ENCODE data around the gene FERMT2.

DNA sequence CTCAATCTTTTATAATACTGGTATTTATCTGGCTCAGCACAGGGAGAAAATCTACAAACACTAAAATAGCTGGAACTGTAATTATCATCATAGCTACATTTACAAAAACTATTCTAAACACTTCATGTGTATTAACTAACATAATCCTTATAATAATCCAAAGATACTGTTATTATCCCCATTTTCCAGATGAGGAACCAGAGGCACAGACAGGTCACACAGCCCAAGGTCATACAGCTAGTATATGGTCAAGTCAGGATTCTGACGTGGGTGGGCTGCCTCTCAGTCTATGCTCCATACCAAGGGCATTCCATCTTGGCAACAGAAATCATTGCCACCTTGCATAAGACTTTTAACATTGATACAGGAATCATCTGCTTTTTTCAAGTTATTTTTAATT is 11.4 kb downstream of the FERMT2 start:
- TF ChIP-seq, protein P1, sequence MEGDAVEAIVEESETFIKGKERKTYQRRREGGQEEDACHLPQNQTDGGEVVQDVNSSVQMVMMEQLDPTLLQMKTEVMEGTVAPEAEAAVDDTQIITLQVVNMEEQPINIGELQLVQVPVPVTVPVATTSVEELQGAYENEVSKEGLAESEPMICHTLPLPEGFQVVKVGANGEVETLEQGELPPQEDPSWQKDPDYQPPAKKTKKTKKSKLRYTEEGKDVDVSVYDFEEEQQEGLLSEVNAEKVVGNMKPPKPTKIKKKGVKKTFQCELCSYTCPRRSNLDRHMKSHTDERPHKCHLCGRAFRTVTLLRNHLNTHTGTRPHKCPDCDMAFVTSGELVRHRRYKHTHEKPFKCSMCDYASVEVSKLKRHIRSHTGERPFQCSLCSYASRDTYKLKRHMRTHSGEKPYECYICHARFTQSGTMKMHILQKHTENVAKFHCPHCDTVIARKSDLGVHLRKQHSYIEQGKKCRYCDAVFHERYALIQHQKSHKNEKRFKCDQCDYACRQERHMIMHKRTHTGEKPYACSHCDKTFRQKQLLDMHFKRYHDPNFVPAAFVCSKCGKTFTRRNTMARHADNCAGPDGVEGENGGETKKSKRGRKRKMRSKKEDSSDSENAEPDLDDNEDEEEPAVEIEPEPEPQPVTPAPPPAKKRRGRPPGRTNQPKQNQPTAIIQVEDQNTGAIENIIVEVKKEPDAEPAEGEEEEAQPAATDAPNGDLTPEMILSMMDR (IDR thresholded peaks at IDR 0.05) = no peak
- TF ChIP-seq POLR2A (IDR thresholded peaks at IDR 0.05) = no peak
